ENCODE measurements around the gene NDUFB10. TPM values are rescaled to one million over a fixed set of nuclear protein-coding genes. Genes with fewer than 3 reads are reported as not detected.

Gene NDUFB10
- total RNA-seq, 3 donors from 2014 or later (not counting 1 experiment from before 2014, with no cell fraction given) = 54.5 to 61.1 (median 59.5) TPM

GRCh38 chr16:1984347-1985225, 25.2 kb downstream of the NDUFB10 start:
- whole genome bisulfite sequencing (ENCODE audit: insufficient coverage) = 15% methylated on average over 58 of the region's 58 CpGs
- H3K36me3 ChIP-seq (ENCODE audit: control insufficient read depth, insufficient read depth, low read length) = peaks cover 10% of the 10 kb centered on the region
- DNase-seq (no peak), ATAC-seq (peak; percentile 11 to 30 (median 22))
- peak overlapping the region in 1 of 2 donors; percentile 72 for H3K27ac Mint-ChIP-seq
- peaks cover 29% of the 10 kb centered on the region for H3K27me3 ChIP-seq (ENCODE audit: control insufficient read depth, insufficient read depth, low read length)
- H3K36me3 Mint-ChIP-seq = no peaks in the 10 kb centered on the region
- TF ChIP-seq, protein P1, sequence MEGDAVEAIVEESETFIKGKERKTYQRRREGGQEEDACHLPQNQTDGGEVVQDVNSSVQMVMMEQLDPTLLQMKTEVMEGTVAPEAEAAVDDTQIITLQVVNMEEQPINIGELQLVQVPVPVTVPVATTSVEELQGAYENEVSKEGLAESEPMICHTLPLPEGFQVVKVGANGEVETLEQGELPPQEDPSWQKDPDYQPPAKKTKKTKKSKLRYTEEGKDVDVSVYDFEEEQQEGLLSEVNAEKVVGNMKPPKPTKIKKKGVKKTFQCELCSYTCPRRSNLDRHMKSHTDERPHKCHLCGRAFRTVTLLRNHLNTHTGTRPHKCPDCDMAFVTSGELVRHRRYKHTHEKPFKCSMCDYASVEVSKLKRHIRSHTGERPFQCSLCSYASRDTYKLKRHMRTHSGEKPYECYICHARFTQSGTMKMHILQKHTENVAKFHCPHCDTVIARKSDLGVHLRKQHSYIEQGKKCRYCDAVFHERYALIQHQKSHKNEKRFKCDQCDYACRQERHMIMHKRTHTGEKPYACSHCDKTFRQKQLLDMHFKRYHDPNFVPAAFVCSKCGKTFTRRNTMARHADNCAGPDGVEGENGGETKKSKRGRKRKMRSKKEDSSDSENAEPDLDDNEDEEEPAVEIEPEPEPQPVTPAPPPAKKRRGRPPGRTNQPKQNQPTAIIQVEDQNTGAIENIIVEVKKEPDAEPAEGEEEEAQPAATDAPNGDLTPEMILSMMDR (IDR thresholded peaks at IDR 0.05) = no peak
- peak overlapping the region; percentile 86 for H3K4me3 Mint-ChIP-seq
- peak overlapping the region; percentile 54 for H3K4me3 ChIP-seq (ENCODE audit: low read length)
- H3K27me3 Mint-ChIP-seq (ENCODE audit: low read depth in 2 of 2) = peaks cover 0 to 14% of the 10 kb centered on the region in 2 donors
- intact Hi-C loops (cut with micrococcal nuclease) = no loop called here
- peaks cover 4 to 22% of the 10 kb centered on the region in 2 donors for H3K4me1 Mint-ChIP-seq
- peaks cover 32% of the 10 kb centered on the region for H3K4me1 ChIP-seq (ENCODE audit: control insufficient read depth, insufficient read depth, low read length)
- no peaks in the 10 kb centered on the region for H3K9me3 Mint-ChIP-seq
- H3K27ac ChIP-seq (ENCODE audit: low read length) = peak overlapping the region; percentile 35
- no peaks in the 10 kb centered on the region for H3K9me3 ChIP-seq (ENCODE audit: control insufficient read depth, insufficient read depth, low read length)

- ATAC-seq (no peak), DNase-seq (no peak)
- intact Hi-C loops (cut with micrococcal nuclease) = no loop called here
- TF ChIP-seq, protein P1 (IDR thresholded peaks at IDR 0.05) = no peak
- no peaks in the 10 kb centered on the region for H3K9me3 ChIP-seq (ENCODE audit: control insufficient read depth, insufficient read depth, low read length)
- H3K27ac ChIP-seq (ENCODE audit: low read length) = no peak overlapping the region
- H3K27me3 ChIP-seq (ENCODE audit: control insufficient read depth, insufficient read depth, low read length) = peaks cover 24% of the 10 kb centered on the region
- peaks cover 34% of the 10 kb centered on the region for H3K4me1 ChIP-seq (ENCODE audit: control insufficient read depth, insufficient read depth, low read length)
- peaks cover 10% of the 10 kb centered on the region for H3K36me3 ChIP-seq (ENCODE audit: control insufficient read depth, insufficient read depth, low read length)
- Mint-ChIP-seq H3K36me3 (no peaks in the 10 kb centered on the region), H3K27me3 (ENCODE audit: low read depth in 2 of 2) (peaks cover 0 to 14% of the 10 kb centered on the region in 2 donors), H3K9me3 (no peaks in the 10 kb centered on the region), H3K4me3 (peak overlapping the region; percentile 55), H3K27ac (no peak overlapping the region), H3K4me1 (peaks cover 4 to 26% of the 10 kb centered on the region in 2 donors)
- no peak overlapping the region for H3K4me3 ChIP-seq (ENCODE audit: low read length)
- 97% methylated on average over 14 of the region's 14 CpGs for WGBS (ENCODE audit: insufficient coverage)
These were observed 26.3 kb downstream of the NDUFB10 start for GRCh38 chr16:1985466-1986150.

GRCh38 chr16:1987198-1987597, 27.9 kb downstream of the NDUFB10 start:
- Histone ChIP-seq H3K4me1 (ENCODE audit: control insufficient read depth, insufficient read depth, low read length) (peaks cover 47% of the 10 kb centered on the region), H3K9me3 (ENCODE audit: control insufficient read depth, insufficient read depth, low read length) (no peaks in the 10 kb centered on the region), H3K4me3 (ENCODE audit: low read length) (no peak overlapping the region), H3K27me3 (ENCODE audit: control insufficient read depth, insufficient read depth, low read length) (peaks cover 9% of the 10 kb centered on the region), H3K36me3 (ENCODE audit: control insufficient read depth, insufficient read depth, low read length) (peaks cover 10% of the 10 kb centered on the region), H3K27ac (ENCODE audit: low read length) (no peak overlapping the region)
- Mint-ChIP-seq H3K27me3 (ENCODE audit: low read depth in 2 of 2) (peaks cover 0 to 7% of the 10 kb centered on the region in 2 donors), H3K36me3 (no peaks in the 10 kb centered on the region), H3K9me3 (no peaks in the 10 kb centered on the region), H3K4me3 (no peak overlapping the region), H3K4me1 (peaks cover 4 to 37% of the 10 kb centered on the region in 2 donors), H3K27ac (no peak overlapping the region)
- intact Hi-C loops (cut with micrococcal nuclease) = no loop called here
- no peak for ATAC-seq
- TF ChIP-seq, protein P1 (IDR thresholded peaks at IDR 0.05) = no peak
- DNase-seq = no peak
- 97% methylated on average over 10 of the region's 10 CpGs for WGBS (ENCODE audit: insufficient coverage)

Measured in natural killer cell (primary cell).